HL-60 (cell line): ENCODE results near the gene HSPA12A.

ENCODE experiments used
- DNase-seq, 2 experiments: peaks; one replicate each; pipeline ENCODE4 v3.0.0-alpha.2; 2010 to 2020; ENCODE audit warnings: low read depth in 1 of 2, low spot score in 1 of 2
- H3K27ac ChIP-seq: fragments of 250-450 bp; sonication (Bioruptor Pico); replicated peaks from 2 replicates; pipeline ENCODE4 v1.5.1; 2020; ENCODE audit warnings: mild to moderate bottlenecking, moderate library complexity
- H3K27me3 ChIP-seq: fragments of 250-450 bp; sonication (Bioruptor Pico); 2 replicates; pipeline ENCODE4 v1.5.1; 2021; ENCODE audit warnings: mild to moderate bottlenecking, moderate library complexity; ENCODE audit not compliant: insufficient read depth, poor library complexity, severe bottlenecking
- H3K4me3 ChIP-seq: replicated peaks from 2 replicates; pipeline ENCODE4 v1.5.1; 2011; ENCODE audit warnings: mild to moderate bottlenecking, control low read depth, low read length; ENCODE audit not compliant: insufficient read depth
- CTCF ChIP-seq: IDR thresholded peaks from one replicate; pipeline ENCODE4 v1.5.1; 2011; ENCODE audit warnings: low read length, control low read depth, inconsistent platforms; ENCODE audit not compliant: insufficient read depth
- GABPA ChIP-seq: IDR thresholded peaks from 2 replicates; pipeline ENCODE4 v1.6.1; 2012; ENCODE audit warnings: low read depth
- POLR2AphosphoS5 ChIP-seq: IDR thresholded peaks from 2 replicates; pipeline ENCODE4 v1.6.1; 2012; ENCODE audit warnings: low read depth
- REST ChIP-seq: IDR thresholded peaks from 2 replicates; pipeline ENCODE4 v1.6.1; 2012; ENCODE audit warnings: low read depth; ENCODE audit not compliant: insufficient replicate concordance
- SPI1 ChIP-seq: IDR thresholded peaks from 2 replicates; pipeline ENCODE4 v1.6.1; 2012; ENCODE audit warnings: low read depth, mild to moderate bottlenecking, borderline replicate concordance

Gene HSPA12A

DNA sequence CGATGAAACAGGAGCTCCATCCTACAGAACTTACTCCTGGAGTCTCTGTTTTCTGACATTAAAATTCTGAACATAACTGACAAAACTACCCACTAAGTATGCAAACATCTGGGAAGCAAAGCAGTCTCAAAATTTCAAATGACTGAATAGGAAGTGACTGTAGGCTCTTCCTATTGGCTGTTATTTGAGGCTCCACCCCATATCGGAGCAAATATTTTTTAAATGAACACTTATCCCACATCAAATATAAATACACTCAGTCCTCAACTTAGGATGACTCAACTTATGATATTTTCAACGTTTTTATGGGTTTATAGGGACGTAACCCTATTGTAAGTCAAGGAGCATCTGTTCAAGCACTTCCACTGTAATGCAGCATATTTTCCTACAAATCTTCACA lies 8.8 kb downstream of the HSPA12A start:
- no peak overlapping the region for H3K27ac ChIP-seq
- H3K4me3 ChIP-seq: no peak overlapping the region
- no peaks in the 10 kb centered on the region for H3K27me3 ChIP-seq
- no peak for DNase-seq
- no peak for TF ChIP-seq GABPA
- no peak for TF ChIP-seq CTCF
- TF ChIP-seq REST: no peak
- no peak for TF ChIP-seq SPI1
- no peak for TF ChIP-seq POLR2AphosphoS5

DNA sequence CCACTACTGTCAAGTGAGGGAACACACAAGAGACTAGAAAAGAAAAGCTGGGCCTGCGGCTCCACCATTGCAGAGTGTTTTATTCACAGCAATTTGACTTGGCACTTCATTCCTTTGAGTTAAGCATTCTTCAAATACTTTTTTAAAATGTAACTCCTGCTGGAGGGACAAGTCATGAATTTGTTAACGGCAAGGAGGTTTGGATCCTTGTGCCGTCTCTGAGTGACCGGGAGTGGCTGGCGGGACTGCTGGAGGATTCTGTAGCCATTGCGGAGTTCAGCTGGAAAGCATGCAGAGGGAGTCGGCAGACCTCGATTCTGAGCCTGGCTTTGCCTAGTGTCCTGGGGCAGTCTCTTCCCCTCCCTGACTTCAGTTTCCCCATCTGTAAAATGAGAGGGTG lies 9.8 kb downstream of the HSPA12A start:
- Histone ChIP-seq H3K4me3 (no peak overlapping the region), H3K27me3 (no peaks in the 10 kb centered on the region), H3K27ac (no peak overlapping the region)
- DNase-seq: no peak
- TF ChIP-seq POLR2AphosphoS5 (no peak), CTCF (no peak), GABPA (no peak), REST (no peak)

DNA sequence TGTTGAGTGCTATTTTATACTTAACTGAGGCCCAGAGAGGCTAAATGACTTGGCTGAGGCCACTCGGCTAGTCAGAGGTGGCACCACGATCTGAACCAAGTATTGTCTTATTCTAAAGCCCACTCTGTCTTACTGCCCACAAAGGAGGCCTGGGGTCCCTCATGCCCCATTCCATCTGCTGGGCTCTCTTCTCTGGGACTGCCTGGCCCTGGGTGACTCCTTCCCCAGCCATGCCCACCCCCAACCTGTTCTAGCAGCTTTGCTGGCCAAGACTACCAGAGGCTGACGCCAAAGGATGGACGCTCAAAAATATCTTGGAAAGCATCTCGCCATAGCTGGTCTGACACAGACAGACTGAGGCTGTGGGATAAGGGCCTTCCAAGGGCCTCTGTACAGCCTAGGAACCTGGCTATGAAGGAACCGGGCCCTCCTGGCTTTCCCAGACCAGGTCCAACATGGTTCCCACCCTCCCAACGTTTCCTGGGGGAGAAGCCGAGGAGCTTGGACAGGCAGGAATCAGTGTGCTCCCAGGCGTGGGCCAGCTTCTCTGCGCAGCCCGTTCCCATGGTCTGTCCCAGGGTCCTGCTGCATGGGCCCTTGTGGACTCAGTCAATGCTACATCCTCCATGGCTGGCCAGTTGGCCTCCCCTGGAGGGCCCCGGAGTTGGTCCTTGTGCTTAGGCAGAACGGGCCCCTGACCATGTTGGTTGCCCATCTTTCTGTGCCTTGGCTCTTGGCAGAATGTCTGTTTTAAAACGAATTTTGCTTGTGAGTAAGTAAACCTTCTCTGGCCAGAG lies 11.7 kb downstream of the HSPA12A start:
- Histone ChIP-seq H3K27me3 (no peaks in the 10 kb centered on the region), H3K27ac (no peak overlapping the region), H3K4me3 (no peak overlapping the region)
- TF ChIP-seq SPI1 (no peak), REST (no peak), POLR2AphosphoS5 (no peak), CTCF (no peak), GABPA (no peak)
- no peak for DNase-seq
